Stimulated activated effector memory CD8-positive, alpha-beta T cell treated with anti-CD3 and anti-CD28 coated beads, Interleukin-12 subunit alpha, Interleukin-12 subunit beta, amount 100 ng/mL, for 72 hours (primary cell): ENCODE measurements around the gene SEC14L5.

Source experiments
- ATAC-seq: fragments of 150-1000 bp; cut with Tn5 transposase; 2 replicates; pipeline ENCODE4 v1.10.0; 2021
- DNase-seq, 2 donors: peaks; one replicate each; pipeline ENCODE4 v3.0.0; 2021 to 2022; ENCODE audit warnings: low spot score in 2 of 2
- H3K27ac Mint-ChIP-seq: one replicate; pipeline ENCODE4 v1.8.0; 2022; ENCODE audit warnings: mild to moderate bottlenecking, mixed read lengths
- H3K36me3 Mint-ChIP-seq: one replicate; pipeline ENCODE4 v1.8.0; 2022; ENCODE audit warnings: mild to moderate bottlenecking, mixed read lengths
- H3K4me1 Mint-ChIP-seq: one replicate; pipeline ENCODE4 v1.8.0; 2022; ENCODE audit warnings: mixed read lengths
- H3K4me3 Mint-ChIP-seq: one replicate; pipeline ENCODE4 v1.8.0; 2022; ENCODE audit warnings: mild to moderate bottlenecking, mixed read lengths
- H3K9me3 Mint-ChIP-seq: one replicate; pipeline ENCODE4 v1.8.0; 2022; ENCODE audit warnings: mixed read lengths

SEC14L5 gene

GRCh38 chr16:4957720-4958509, at the start of gene SEC14L5:
SEC14L5 (plus strand) TSS chr16:4958330; CDS start chr16:4959324, 994 bp downstream.
- Mint-ChIP-seq H3K4me1 (peaks cover 26% of the 10 kb centered on the region), H3K36me3 (no peaks in the 10 kb centered on the region), H3K27ac (no peak within 1 kb of the TSS), H3K9me3 (no peaks in the 10 kb centered on the region), H3K4me3 (peak within 1 kb of the TSS; percentile 77)
- peak; percentile 81 for ATAC-seq
- DNase-seq = peak; percentile 87 to 93

- no peak for DNase-seq
- Mint-ChIP-seq H3K9me3 (no peaks in the 10 kb centered on the region), H3K4me1 (no peaks in the 10 kb centered on the region), H3K27ac (no peak overlapping the region), H3K4me3 (no peak overlapping the region), H3K36me3 (no peaks in the 10 kb centered on the region)
- peak; percentile 19 for ATAC-seq
Observed at GRCh38 chr16:4908854-4909401, 49.2 kb upstream of the SEC14L5 start.

DNA sequence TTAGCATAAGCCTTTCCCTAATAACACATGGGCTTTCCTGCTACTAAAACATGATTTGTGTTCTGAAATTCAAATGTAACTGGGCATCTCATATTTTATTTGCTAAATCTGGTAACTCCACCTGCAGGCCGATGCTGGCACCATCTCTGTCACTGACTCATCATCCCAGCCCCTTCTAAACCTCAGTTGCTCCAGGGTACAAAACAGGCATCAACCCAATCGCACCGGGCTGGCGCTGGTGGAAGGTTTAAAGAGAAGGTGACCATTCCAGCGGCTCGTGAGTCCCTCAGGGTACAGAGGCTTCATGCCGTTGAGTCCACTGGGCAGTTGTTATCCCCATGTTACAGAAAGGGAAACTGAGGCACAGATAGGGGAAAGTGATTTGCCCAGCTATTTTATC, 48.3 kb upstream of the SEC14L5 start:
- Mint-ChIP-seq H3K4me1 (no peaks in the 10 kb centered on the region), H3K4me3 (no peak overlapping the region), H3K9me3 (no peaks in the 10 kb centered on the region), H3K27ac (no peak overlapping the region), H3K36me3 (no peaks in the 10 kb centered on the region)
- ATAC-seq = no peak
- DNase-seq = no peak

- no peak for DNase-seq
- H3K4me3 Mint-ChIP-seq = no peak overlapping the region
- H3K4me1 Mint-ChIP-seq = no peaks in the 10 kb centered on the region
- no peaks in the 10 kb centered on the region for H3K36me3 Mint-ChIP-seq
- H3K27ac Mint-ChIP-seq = no peak overlapping the region
- no peak for ATAC-seq
- no peaks in the 10 kb centered on the region for H3K9me3 Mint-ChIP-seq
Observed at GRCh38 chr16:4910828-4911227, 47.3 kb upstream of the SEC14L5 start.

DNA sequence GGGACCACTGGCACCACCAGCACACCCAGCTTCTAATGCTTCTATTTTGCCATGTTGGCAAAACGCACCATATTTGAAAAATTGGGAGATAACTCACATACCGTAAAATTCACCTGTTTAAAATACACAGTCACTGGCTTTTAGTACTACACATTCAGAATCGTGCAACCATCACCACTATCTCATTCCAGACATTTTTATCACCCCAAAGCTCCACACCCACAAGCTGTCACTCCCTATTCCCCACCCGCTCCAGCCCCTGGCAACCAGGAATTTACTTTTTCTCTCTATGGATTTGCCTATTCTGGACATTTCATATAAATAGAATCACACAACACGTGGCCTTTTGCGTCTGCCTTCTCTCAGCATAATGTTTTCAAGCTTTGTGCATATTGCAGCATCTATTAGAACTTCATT, 46.2 kb upstream of the SEC14L5 start:
- DNase-seq = no peak
- Mint-ChIP-seq H3K27ac (no peak overlapping the region), H3K4me3 (no peak overlapping the region), H3K4me1 (no peaks in the 10 kb centered on the region), H3K9me3 (no peaks in the 10 kb centered on the region), H3K36me3 (no peaks in the 10 kb centered on the region)
- ATAC-seq = no peak

DNA sequence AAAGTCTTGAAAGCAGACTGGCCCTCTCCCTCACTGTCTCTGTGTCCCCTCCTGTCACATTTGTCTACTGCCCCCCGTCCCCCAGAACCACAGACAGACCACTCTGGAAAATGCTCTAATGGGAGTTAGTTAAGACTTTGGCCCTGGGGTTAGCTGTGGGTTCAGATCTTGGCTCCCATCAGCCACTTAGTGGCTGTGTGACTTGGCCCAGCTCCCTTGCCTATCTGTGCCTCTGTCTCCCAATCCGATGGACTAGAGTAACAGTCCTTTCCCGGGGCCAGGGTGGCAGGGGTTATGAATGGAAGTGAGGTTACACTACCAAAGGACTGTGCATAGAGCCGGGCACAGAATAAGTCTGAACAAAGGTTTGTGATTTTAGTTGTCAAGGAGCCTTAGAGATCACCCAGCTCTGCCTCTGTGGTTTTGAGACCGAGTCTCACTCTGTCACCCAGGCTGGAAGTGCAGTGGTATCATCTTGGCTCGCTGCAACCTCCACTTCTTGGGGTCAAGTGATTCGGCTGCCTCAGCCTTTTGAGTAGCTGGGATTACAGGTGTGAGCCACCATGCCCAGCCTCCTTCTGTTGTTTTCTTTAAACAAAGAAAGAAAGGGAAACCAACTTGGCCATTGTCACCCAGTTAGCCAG, 44.9 kb upstream of the SEC14L5 start:
- H3K27ac Mint-ChIP-seq = no peak overlapping the region
- H3K4me3 Mint-ChIP-seq = no peak overlapping the region
- ATAC-seq (no peak), DNase-seq (no peak)
- H3K36me3 Mint-ChIP-seq = no peaks in the 10 kb centered on the region
- H3K9me3 Mint-ChIP-seq = no peaks in the 10 kb centered on the region
- no peaks in the 10 kb centered on the region for H3K4me1 Mint-ChIP-seq

GRCh38 chr16:4913774-4914525, 44.2 kb upstream of the SEC14L5 start:
- Mint-ChIP-seq H3K9me3 (no peaks in the 10 kb centered on the region), H3K36me3 (no peaks in the 10 kb centered on the region), H3K4me3 (no peak overlapping the region), H3K27ac (no peak overlapping the region), H3K4me1 (no peaks in the 10 kb centered on the region)
- no peak for DNase-seq
- ATAC-seq = no peak

GRCh38 chr16:4914528-4915225, 43.5 kb upstream of the SEC14L5 start:
- ATAC-seq = no peak

DNA sequence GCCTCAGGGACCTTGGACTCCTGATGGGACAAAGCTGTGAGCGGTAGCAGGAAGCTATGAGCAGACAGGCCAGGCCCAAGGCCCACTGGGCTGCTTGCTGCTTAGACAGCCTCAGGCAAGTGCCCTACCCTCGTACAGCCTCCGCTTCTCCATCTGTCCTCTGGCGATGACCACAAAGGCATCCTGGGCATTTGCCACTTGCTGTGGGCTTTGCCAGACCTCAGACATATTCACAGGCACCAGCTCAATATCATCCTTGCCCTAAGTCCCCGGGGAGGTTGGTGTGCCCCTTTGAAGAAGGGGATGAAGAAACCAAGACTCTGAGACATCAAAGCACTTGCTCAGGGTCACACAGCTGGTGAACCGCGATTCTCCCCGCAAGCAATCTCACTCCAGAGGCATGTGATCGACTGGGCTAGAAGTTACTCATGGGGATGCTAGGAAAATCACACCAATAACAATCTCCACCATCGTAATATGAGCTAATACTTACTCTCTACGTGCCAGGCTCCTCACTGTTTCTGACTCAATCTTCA, 42.8 kb upstream of the SEC14L5 start:
- Mint-ChIP-seq H3K36me3 (no peaks in the 10 kb centered on the region), H3K27ac (no peak overlapping the region), H3K4me1 (no peaks in the 10 kb centered on the region), H3K9me3 (no peaks in the 10 kb centered on the region), H3K4me3 (no peak overlapping the region)
- no peak for DNase-seq
- ATAC-seq = no peak

More at GRCh38 chr16:4914528-4915225, 43.5 kb upstream of the SEC14L5 start:
- no peaks in the 10 kb centered on the region for H3K9me3 Mint-ChIP-seq
- H3K27ac Mint-ChIP-seq = no peak overlapping the region
- no peaks in the 10 kb centered on the region for H3K36me3 Mint-ChIP-seq
- H3K4me1 Mint-ChIP-seq = no peaks in the 10 kb centered on the region
- no peak overlapping the region for H3K4me3 Mint-ChIP-seq
- DNase-seq = no peak

DNA sequence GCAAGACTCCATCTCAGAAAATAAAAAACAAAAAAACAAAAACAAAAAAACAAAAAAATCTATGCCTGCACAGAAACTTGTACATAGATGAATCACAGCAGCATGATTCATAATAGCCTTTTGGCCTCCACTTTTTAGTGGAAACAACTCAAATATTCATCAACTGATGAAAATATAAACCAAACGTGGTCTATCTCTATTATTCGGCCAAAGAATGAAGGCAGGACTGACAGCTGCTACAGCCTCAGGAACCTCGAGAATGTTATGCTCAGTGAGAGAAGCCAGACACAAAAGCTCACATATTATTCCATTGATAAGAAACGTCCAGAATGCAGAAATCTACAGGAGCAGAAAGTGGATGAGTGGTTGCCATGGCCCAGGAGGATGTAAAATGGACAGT, 41.0 kb upstream of the SEC14L5 start:
- Mint-ChIP-seq H3K36me3 (no peaks in the 10 kb centered on the region), H3K9me3 (no peaks in the 10 kb centered on the region), H3K4me1 (no peaks in the 10 kb centered on the region), H3K4me3 (no peak overlapping the region), H3K27ac (no peak overlapping the region)
- DNase-seq (no peak), ATAC-seq (no peak)

DNA sequence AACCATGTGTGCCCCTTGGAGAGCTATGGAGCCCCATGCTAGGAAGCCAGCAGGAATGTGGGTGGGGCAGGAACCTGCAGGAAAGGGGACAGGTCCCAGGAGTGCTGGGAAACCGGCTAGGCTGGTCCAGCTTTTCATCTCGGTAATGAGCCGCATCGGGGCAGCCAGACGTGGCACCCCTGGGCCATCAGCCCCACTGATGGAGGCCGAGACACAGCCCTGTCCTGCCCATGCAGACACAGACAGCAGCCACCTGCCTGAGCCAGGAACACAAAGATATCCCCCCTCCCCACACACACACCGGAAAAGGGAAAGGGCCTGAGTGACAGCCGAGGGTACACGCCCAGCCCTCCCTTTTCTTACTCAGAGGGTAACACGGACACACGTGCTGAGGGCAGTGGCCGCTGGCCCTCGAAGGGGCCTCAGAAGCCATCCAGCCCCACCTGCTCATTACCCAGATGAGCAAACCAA, 39.3 kb upstream of the SEC14L5 start:
- no peak for DNase-seq
- Mint-ChIP-seq H3K4me1 (no peaks in the 10 kb centered on the region), H3K27ac (no peak overlapping the region), H3K36me3 (no peaks in the 10 kb centered on the region), H3K4me3 (no peak overlapping the region), H3K9me3 (no peaks in the 10 kb centered on the region)
- no peak for ATAC-seq

DNA sequence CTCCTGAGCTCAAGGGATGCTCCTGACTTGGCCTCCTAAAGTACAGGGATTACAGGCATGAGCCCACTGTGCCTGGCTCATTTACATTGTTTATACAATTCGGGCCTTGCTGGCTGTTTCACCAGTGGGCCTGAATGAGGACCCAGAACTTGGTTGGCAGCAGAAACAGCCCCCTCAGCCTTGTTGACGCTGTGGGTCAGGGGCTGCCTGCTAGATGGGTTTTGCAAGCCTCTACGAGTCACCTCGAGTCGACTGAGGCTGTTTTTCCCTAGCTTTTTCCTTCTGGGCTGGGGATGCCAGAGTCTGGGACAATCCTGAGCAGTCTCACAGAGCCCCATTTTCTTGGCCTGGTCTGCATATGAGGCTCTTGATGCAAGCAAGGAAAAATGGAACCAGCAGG, 37.3 kb upstream of the SEC14L5 start:
- Mint-ChIP-seq H3K4me3 (no peak overlapping the region), H3K36me3 (no peaks in the 10 kb centered on the region)

GRCh38 chr16:4922721-4923342, 35.3 kb upstream of the SEC14L5 start:
- H3K4me1 Mint-ChIP-seq = no peaks in the 10 kb centered on the region
- H3K9me3 Mint-ChIP-seq = peaks cover 7% of the 10 kb centered on the region
- ATAC-seq (no peak), DNase-seq (no peak)
- H3K36me3 Mint-ChIP-seq = no peaks in the 10 kb centered on the region
- H3K27ac Mint-ChIP-seq = no peak overlapping the region
- no peak overlapping the region for H3K4me3 Mint-ChIP-seq

More for the DNA sequence above, 37.3 kb upstream of the SEC14L5 start:
- no peak overlapping the region for H3K27ac Mint-ChIP-seq
- no peaks in the 10 kb centered on the region for H3K9me3 Mint-ChIP-seq
- H3K4me1 Mint-ChIP-seq = no peaks in the 10 kb centered on the region
- no peak for DNase-seq
- ATAC-seq = no peak

- H3K4me1 Mint-ChIP-seq = no peaks in the 10 kb centered on the region
- H3K9me3 Mint-ChIP-seq = peaks cover 7% of the 10 kb centered on the region
- no peak overlapping the region for H3K27ac Mint-ChIP-seq
- H3K4me3 Mint-ChIP-seq = no peak overlapping the region
- no peaks in the 10 kb centered on the region for H3K36me3 Mint-ChIP-seq
- DNase-seq (no peak), ATAC-seq (no peak)
Observed at GRCh38 chr16:4923853-4924252, 34.3 kb upstream of the SEC14L5 start.
